ENCODE measurements around the gene SLC44A3. TPM values are rescaled to one million over a fixed set of nuclear protein-coding genes. Genes with fewer than 3 reads are reported as not detected.
A peak's percentile ranks its signal among the peaks of the same experiment; 100 is the strongest.

The SLC44A3 gene
- polyA plus RNA-seq, 1 donor from 2014 or later = not detected

GRCh38 chr1:94799206-94799605, 21.0 kb upstream of the SLC44A3 start:
- H3K27me3 ChIP-seq (ENCODE audit: insufficient read depth, low read depth, low read length) = no peaks in the 10 kb centered on the region
- H2AFZ ChIP-seq (ENCODE audit: low read depth, low read length) = no peak overlapping the region
- no peaks in the 10 kb centered on the region for H3K9me3 ChIP-seq (ENCODE audit: low read length)
- no peaks in the 10 kb centered on the region for H3K9me2 ChIP-seq (ENCODE audit: insufficient read depth, low read length)
- no peaks in the 10 kb centered on the region for H3K79me2 ChIP-seq (replicated peaks; ENCODE audit: insufficient read depth, low read length)
- no peak overlapping the region for H3K4me2 ChIP-seq (ENCODE audit: low read length)
- H3K9ac ChIP-seq (ENCODE audit: low read length) = no peak overlapping the region
- TF ChIP-seq TAF1 (IDR thresholded peaks at IDR 0.05; ENCODE audit: low read depth) = no peak
- TF ChIP-seq MXI1 (conservative IDR thresholded peaks at IDR 0.05; ENCODE audit: poor library complexity, severe bottlenecking) = no peak
- TF ChIP-seq, protein P1, sequence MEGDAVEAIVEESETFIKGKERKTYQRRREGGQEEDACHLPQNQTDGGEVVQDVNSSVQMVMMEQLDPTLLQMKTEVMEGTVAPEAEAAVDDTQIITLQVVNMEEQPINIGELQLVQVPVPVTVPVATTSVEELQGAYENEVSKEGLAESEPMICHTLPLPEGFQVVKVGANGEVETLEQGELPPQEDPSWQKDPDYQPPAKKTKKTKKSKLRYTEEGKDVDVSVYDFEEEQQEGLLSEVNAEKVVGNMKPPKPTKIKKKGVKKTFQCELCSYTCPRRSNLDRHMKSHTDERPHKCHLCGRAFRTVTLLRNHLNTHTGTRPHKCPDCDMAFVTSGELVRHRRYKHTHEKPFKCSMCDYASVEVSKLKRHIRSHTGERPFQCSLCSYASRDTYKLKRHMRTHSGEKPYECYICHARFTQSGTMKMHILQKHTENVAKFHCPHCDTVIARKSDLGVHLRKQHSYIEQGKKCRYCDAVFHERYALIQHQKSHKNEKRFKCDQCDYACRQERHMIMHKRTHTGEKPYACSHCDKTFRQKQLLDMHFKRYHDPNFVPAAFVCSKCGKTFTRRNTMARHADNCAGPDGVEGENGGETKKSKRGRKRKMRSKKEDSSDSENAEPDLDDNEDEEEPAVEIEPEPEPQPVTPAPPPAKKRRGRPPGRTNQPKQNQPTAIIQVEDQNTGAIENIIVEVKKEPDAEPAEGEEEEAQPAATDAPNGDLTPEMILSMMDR (IDR thresholded peaks at IDR 0.05; ENCODE audit: poor library complexity, severe bottlenecking) = no peak
- TF ChIP-seq REST (IDR thresholded peaks at IDR 0.05; ENCODE audit: borderline replicate concordance) = no peak
- TF ChIP-seq SMC3 (conservative IDR thresholded peaks at IDR 0.05; ENCODE audit: poor library complexity) = no peak
- TF ChIP-seq RAD21 (conservative IDR thresholded peaks at IDR 0.05) = no peak
- no peak for TF ChIP-seq EP300 (conservative IDR thresholded peaks at IDR 0.05; ENCODE audit: poor library complexity, severe bottlenecking)
- TF ChIP-seq POLR2AphosphoS5 (IDR thresholded peaks at IDR 0.05) = no peak
- TF ChIP-seq EZH2 (IDR thresholded peaks at IDR 0.05; ENCODE audit: borderline replicate concordance, insufficient read depth, low read length, poor library complexity, severe bottlenecking) = no peak
- H3K4me3 ChIP-seq (ENCODE audit: low read length) = no peak overlapping the region
- no peak overlapping the region for H3K27ac ChIP-seq (ENCODE audit: low read length)
- H3F3A ChIP-seq (ENCODE audit: insufficient read depth, low read length, poor library complexity, severe bottlenecking) = no peaks in the 10 kb centered on the region
- H3K36me3 ChIP-seq (ENCODE audit: insufficient read depth, low read length) = no peaks in the 10 kb centered on the region
- H4K20me1 ChIP-seq (ENCODE audit: insufficient read depth) = no peaks in the 10 kb centered on the region

DNA sequence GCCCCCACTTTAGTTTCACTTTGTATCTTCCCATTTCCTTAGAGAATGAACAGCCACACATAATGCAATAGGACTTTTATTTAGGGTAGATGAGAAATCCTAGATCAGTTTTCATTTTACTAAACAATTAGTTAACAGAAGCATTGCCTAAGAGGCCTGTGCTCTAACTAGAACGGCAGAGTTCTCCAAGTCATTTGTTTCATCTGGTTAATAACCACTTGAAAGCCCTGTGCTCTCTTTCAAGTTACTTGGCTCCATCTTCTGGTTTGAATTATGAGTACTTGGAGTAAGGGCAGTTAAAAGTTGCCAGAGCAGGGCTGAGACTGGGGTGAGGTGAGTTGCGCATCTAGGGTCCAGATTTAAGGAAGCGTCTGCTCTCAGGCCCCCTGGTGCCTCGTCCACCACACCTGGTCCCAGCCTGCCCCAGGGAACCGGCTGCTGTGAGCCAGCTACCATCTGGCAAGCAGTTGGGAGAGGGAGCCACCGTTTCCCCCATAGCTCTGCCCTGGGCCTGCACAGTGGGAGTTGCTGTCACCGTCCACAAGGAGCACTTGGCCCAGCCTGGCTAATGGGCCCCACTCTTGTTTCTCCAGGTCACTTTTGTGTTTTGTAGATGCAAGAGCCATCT, 18.1 kb upstream of the SLC44A3 start:
- H3F3A ChIP-seq (ENCODE audit: insufficient read depth, low read length, poor library complexity, severe bottlenecking) = no peaks in the 10 kb centered on the region
- H3K36me3 ChIP-seq (ENCODE audit: insufficient read depth, low read length) = no peaks in the 10 kb centered on the region
- no peaks in the 10 kb centered on the region for H4K20me1 ChIP-seq (ENCODE audit: insufficient read depth)
- H3K9me2 ChIP-seq (ENCODE audit: insufficient read depth, low read length) = no peaks in the 10 kb centered on the region
- no peaks in the 10 kb centered on the region for H3K79me2 ChIP-seq (replicated peaks; ENCODE audit: insufficient read depth, low read length)
- no peak overlapping the region for H3K4me3 ChIP-seq (ENCODE audit: low read length)
- H3K9me3 ChIP-seq (ENCODE audit: low read length) = no peaks in the 10 kb centered on the region
- no peak overlapping the region for H3K27ac ChIP-seq (ENCODE audit: low read length)
- no peak overlapping the region for H3K9ac ChIP-seq (ENCODE audit: low read length)
- TF ChIP-seq POLR2AphosphoS5 (IDR thresholded peaks at IDR 0.05) (no peak), RAD21 (conservative IDR thresholded peaks at IDR 0.05) (peak; percentile 50), MXI1 (conservative IDR thresholded peaks at IDR 0.05; ENCODE audit: poor library complexity, severe bottlenecking) (no peak), SMC3 (conservative IDR thresholded peaks at IDR 0.05; ENCODE audit: poor library complexity) (peak; percentile 50), TAF1 (IDR thresholded peaks at IDR 0.05; ENCODE audit: low read depth) (no peak)
- TF ChIP-seq, protein P1 (IDR thresholded peaks at IDR 0.05; ENCODE audit: poor library complexity, severe bottlenecking) = peak; percentile 45
- H3K4me2 ChIP-seq (ENCODE audit: low read length) = no peak overlapping the region
- no peak overlapping the region for H2AFZ ChIP-seq (ENCODE audit: low read depth, low read length)
- H3K27me3 ChIP-seq (ENCODE audit: insufficient read depth, low read depth, low read length) = no peaks in the 10 kb centered on the region
